Measurements from ENCODE around the gene IGFN1.
"Not testable (repeated sequence)": the region's sequence is repeated elsewhere in the genome, so short reads cannot be mapped to it uniquely, and the experiment has no call there.

IGFN1 gene

DNA sequence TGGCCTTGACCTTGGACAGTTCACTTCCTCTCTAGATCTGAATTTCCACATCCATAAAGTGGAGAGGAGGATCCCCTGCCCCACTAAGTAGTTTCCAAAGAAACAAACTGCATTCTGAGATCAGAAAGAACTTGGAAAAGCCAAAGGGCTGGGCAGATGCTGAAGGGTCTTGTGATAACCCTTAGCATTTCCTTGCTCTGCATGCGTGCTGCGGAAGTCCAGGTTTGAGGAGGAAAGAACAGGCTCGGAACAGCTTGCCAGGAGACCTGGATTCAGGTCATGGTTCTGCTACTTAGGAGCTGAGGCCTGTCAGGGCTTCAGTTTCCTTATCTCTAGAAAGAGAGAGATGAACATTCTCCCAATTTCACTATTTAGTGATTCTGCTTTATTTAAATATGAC is 27.2 kb downstream of the IGFN1 start:
- no peak for DNase-seq (ENCODE audit: low read depth in 2 of 2)

GRCh38 chr1:201218409-201218808 is 27.8 kb downstream of the IGFN1 start:
- no peak for DNase-seq (ENCODE audit: low read depth in 2 of 2)

GRCh38 chr1:201219481-201220387 is 29.1 kb downstream of the IGFN1 start:
- DNase-seq (ENCODE audit: low read depth in 2 of 2), result no peak

DNA sequence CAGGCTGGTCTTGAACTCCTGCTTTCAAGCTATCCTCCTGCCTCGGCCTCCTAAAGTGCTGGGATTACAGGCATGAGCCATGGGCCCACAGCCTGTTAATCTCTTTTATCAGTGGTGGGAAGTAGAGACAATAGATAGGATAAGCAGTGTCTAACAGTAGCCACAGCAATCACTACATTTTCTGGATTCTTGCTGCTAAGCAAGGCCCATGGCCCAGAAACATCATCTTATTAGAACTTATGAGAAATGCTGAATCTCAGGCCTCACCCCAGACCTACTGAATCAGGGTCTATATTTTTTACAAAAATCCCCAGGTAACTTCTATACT is 29.7 kb downstream of the IGFN1 start:
- DNase-seq (ENCODE audit: low read depth in 2 of 2), result no peak

DNA sequence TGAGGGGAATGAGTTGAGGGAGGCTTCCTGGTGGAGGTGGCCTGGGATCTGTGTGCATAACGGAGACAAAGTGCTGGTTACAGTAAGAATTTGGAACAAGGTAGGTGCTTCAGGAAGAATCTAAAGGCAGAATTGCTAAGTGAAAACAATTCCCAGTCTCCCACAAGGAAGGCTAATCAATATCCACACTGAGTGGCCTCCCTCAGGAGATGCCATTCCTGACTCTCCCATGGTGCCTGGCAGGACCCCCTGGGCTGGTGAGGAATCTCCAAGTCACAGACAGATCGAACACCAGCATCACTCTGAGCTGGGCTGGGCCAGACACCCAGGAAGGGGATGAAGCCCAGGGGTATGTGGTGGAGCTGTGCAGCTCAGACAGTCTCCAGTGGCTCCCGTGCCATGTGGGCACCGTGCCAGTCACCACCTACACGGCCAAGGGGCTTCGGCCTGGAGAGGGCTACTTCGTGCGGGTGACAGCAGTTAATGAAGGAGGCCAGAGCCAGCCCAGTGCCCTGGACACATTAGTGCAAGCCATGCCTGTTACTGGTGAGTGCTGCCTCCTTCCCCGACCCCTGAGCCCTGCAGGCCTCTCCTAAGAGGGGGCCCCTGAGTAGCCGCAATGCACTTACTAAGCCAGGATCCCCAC is 30.7 kb downstream of the IGFN1 start:
- DNase-seq (ENCODE audit: low read depth in 2 of 2), result no peak

DNA sequence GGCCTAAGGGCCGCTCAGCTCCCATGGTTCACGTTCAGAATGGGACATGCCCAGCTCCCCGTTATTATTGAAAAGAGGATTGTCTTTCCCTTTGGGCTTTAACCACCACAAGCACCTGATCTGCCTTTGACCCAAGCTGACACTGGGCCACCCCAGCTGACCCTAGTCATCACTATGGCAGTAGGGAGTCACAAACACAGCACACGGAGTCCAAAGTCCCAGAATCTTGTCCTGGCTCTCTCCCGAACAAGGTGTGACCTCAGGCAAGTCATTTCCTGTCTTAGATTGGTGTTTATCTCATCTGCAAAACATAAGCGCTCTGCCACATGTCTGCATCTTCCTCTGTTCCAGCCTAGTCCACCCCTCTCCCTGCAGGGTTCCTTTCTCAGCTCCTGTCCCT is 31.5 kb downstream of the IGFN1 start:
- DNase-seq (ENCODE audit: low read depth in 2 of 2), result no peak

DNA sequence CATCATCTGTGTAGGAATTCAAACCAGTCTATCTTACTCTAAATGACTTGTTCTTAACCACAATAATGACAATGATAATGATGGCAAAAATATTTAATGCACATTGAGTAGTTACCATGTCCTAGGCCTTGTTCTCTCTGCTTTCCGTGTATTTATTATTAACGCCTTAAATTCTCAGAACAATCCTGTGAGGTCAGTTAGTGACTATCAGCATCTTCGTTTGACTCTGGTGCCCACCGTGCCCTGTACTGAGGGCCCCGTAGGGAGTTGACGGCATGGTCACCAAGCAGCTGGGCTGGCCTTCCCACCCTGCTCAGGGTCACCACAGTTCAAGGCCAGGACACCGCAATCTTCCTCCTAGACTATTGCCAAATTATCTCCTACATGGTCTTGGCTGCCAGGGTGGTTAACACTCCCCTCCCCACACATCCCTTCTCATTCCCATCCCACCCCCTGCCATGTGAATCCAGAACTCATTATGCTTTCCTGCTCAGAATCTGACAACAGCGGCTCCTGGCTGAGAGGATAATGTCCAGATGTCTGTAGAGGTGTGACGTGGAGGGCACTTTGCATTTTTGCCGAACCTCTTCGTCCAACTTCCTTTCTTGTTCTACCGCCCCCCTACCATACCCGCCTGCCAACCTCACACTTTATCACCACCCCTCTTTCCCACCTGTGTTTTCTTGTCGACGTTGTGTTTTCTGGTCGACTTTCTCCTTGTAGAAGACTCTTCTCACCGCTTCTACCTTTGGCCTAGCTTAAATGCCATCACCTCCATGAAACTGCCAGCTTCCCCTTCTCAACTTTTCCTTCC is 33.4 kb downstream of the IGFN1 start:
- no peak for DNase-seq (ENCODE audit: low read depth in 2 of 2)

DNA sequence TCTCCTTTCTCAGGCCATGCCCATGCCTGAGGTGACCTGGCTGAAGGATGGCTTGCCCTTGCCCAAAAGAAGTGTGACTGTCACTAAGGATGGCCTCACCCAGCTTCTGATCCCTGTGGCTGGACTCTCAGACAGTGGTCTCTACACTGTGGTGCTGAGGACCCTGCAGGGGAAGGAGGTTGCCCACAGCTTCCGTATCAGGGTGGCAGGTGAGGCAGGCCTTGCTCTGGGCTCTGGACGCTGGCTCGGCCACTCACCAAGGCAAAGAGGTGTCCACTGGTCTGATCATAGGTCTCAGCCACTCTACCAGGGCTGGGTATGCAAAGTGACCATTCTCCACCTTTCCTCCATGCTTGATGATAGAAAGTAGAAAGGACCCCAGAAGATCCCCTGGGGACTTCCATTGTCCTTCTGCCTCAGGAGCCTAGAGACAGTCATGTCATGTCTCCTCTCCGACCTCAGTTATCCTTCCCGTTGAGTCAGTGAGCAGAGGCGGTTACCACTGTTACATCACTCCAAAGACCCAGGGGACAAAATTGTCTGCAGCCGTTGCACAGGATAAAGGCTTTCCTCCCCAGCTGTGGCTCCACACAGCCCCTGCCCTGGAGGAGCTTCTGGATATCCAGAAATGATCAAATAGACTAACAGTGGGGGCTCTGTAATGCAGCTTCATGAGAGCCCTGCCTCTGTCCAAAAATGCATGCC is 34.2 kb downstream of the IGFN1 start:
- no peak for DNase-seq (ENCODE audit: low read depth in 2 of 2)

DNA sequence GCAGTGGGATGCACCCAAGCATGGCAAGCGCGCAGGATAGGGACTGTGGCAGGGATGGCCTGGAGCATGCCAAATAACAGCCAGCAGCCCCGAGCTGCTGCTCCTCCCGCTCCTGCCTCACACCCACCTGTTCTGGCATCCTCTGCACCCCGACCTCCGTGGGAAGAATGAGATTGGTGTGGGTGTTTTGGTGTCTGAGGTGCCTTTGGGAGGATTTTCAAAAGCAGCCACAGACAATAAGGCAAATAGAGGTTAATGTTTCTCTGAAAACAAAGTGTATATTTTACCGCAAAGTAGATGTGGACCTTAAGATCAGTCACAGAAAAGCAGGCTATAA is 35.5 kb downstream of the IGFN1 start:
- DNase-seq (ENCODE audit: low read depth in 2 of 2), result no peak

DNA sequence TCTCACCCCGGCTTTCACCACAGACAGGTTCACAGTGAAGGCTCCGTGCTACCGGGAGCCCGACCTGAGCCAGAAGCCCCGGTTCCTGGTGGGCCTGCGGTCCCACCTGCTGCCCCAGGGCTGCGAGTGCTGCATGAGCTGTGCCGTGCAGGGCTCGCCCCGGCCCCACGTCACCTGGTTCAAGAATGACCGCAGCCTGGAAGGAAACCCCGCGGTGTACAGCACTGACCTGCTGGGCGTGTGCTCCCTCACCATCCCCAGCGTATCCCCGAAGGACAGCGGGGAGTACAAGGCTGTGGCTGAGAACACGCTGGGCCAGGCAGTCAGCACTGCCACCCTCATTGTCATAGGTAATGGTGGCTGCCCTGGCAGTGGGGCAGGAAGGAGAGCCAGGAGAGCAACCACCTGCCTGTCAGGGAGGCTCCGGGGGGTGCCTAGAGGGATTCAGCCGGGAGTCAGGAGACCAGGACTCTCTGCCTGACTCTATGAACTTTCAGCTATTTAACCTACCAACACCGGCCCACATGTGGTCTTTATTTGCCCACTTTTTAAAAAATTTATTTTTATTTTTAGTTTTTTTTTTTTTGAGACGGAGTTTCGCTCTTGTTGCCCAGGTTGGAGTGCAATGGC is 36.4 kb downstream of the IGFN1 start:
- DNase-seq (ENCODE audit: low read depth in 2 of 2), result no peak

DNA sequence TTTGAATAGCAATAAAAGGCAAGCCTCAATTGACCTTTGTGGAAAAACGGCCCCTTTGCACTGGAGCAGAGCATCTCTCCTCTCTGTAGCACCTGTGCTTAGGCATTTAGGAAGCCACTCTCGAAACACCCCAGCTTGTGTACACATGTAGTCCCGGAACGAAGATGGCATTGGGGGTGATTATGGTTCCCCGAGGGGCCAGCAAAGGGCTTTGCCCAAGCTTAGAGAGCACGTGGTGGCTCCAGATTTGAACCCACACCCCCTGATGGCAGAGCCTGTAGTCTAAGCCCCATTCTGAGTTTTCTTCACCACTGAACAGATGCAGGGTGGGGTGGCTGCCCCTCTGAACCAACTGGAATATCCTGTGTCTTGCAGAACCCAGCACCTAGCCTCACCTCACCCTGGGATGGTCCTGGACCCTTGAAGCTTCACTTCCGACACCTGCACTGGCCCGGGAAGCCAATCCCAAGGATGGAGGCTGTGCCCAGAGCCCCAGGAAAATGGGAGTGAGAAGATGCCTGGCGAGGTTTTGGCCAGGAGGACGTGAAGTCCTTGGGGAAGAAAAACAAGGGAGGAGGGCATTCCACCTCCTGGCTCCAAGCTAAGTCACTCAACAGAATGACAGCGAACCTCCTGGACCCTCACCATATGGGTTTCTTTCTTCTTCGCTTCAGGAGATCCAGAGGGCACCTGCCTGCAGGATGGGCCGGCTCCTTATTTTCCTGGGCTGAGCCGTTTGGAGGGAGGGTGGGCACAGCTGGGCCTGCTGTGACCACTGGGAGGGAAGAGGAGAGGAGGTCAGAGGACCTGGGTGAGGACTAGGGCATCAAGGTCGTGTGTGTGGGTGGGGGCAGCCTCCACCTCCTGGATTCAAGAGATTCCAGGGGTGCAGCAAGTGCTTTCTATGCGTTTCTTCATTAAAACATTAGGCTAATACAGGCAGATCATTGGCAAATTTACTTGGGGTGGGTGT is 37.7 kb downstream of the IGFN1 start:
- DNase-seq (ENCODE audit: low read depth in 2 of 2), result no peak

DNA sequence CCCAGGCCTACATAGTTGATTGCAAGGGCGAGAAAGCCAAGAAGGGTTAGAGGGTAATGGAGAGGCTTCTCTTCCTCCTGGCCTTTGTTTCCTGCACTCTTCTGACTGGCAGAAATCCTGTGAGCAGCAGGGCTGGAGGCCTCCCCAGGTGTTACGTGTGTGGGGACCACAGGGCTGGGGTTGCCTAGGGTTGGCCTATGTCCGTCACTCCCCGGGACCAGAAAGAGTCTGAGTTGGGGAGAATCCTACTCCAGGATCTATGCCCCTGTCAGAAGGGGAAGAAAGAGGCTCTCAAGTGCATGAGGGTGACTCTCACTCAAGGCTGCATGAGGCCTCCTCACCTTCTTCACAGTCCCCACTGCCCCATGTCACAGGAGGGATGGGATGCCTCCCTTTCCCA is 38.5 kb downstream of the IGFN1 start:
- no peak for DNase-seq (ENCODE audit: low read depth in 2 of 2)

DNA sequence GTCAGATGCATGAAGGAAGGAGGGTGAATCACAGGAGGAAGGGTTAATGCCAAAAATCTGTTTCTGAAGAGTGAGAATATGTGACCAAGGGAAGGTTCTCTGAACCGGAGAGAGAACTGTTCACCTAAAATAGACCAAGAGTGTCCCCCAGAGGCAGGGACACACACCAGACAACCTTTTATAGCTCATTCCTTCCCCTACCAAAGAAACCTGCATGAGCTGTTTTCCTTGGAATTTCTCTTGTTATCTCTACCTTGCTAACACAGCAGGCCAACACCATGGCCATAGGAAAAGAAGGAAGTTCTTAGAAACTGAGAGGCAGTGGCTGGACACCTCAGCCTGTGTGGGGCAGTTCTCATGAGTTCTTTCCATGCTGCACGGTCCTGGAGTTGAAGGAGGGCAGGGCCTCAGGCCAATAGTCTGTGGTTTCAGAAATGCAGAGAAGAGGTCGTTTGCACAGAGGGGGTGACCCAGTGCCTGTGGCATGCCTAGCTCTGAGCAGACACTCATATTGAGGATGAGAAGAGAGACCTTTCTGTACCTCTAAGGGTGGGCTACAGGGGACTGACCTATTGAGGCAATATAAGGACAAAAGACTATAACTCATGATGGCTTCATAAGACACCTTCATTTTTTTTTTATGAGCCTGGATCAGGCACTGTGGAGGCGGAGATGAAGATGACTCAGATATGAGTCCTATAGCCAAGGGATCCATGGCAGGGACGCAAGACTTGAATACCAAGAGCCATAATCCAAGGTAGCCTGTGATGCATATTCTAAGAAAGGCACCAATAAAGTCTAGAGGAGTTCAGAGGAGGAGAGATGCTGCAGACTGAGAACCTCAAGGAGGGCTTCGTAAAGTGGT is 39.4 kb downstream of the IGFN1 start:
- DNase-seq (ENCODE audit: low read depth in 2 of 2), result no peak

GRCh38 chr1:201230676-201231075 is 40.1 kb downstream of the IGFN1 start:
- DNase-seq (ENCODE audit: low read depth in 2 of 2), result no peak

DNA sequence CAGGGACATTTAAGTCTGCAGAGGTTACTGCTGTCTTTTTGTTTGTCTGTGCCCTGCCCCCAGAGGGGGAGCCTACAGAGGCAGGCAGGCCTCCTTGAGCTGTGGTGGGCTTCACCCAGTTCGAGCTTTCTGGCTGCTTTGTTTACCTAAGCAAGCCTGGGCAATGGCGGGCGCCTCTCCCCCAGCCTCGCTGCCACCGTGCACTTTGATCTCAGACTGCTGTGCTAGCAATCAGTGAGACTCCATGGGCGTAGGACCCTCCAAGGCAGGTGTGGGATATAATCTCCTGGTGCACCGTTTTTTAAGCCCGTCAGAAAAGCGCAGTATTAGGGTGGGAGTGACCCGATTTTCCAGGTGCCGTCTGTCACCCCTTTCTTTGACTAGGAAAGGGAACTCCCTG is 49.0 kb downstream of the IGFN1 start:
- DNase-seq (ENCODE audit: low read depth in 2 of 2), result not testable (repeated sequence)

DNA sequence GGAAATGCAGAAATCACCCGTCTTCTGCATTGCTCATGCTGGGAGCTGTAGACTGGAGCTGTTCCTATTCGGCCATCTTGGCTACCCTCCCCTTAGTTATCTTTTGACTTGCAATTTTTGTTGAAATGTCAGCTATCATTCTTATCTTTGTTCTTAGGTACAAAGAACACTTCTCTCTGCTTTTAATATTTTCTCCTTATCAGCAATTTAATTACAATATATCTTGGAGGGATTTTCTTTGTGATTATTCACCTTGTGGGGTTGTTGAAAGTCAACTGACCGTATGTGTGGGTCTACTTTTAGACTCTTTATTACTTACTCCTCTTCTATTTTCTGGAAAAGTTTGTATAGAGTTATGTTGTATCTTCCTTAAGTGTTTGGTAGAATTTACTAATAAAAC is 49.5 kb downstream of the IGFN1 start:
- DNase-seq (ENCODE audit: low read depth in 2 of 2), result no peak

DNA sequence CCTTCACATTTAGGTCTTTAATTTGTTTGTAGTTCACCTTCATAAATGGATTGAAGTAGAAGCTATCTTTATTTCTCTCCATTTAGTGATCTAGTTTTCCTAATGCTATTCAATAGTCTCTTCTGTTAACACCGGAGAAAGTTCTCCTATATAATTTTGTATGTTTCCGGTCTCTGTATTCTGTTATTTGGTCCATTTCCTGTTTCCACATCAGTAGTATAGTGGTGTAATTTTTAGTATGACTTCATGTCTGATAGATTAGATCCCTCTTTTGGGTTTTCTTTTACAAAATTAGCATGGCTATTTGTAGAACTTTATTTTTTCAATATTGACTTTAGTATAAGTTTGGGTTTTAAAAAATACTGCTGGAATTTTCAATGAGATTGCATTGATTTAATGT is 51.1 kb downstream of the IGFN1 start:
- no peak for DNase-seq (ENCODE audit: low read depth in 2 of 2)

DNA sequence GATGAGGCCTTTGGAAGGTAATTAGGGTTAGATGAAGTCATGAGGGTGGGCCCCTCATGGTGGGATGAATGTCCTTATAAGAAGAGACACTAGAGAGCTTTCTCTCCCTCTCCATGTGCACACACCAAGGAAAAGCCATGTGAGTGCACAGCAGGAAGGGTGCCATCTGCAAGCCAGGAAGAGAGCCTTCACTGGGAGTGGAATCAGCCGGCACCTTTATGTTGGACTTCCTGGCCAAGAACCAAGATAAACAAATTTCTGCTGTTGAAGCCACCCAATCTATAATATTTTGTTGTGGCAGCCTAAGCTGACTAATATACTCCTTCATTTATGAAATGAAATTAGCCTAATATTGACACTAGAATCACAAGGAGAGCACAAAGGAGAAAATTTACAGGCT is 54.5 kb downstream of the IGFN1 start:
- no peak for DNase-seq (ENCODE audit: low read depth in 2 of 2)

DNA sequence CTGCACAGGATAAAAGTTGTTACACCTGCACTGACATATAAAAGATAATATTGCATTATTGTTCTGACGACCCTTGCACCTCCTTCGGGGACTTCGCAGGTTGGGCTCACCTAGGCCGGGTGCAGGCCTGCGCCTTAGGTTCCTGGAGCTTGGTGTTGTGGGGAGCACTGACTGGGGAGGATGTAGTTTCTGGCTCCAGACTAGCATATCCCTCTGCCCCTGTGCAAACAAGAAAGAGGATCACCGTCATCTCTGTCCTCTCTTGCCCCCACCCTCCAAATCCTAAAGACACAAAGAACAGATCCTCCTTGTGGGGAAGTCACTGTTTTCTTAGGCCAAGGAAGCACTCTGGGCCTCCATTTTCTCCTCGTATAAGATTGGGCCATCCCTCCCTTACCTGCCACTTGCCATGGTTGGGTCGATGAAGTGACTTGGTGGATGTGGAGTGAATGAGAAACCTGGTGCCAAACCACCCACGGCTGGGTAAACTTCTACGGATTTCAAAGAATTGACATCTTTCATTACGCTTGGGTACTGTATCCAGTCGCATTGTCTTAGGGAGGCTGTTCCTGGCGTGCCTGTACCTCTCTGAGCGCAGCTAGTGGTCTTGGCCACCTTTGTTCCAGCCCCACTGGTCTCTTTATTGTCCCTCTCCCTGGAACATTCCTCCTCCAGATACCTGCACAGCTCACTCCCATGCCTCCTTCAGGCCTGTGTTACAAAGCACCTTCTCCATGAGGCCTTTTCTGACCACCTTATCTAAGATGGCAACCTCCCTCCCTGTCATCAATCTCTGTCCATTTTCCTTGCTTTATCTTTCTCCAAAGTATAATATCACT is 58.3 kb downstream of the IGFN1 start:
- no peak for DNase-seq (ENCODE audit: low read depth in 2 of 2)
